Suprapubic skin (tissue), 4 donors: Measurements from ENCODE around the gene NTNG2. TPM values are rescaled to one million over a fixed set of nuclear protein-coding genes. Genes with fewer than 3 reads are reported as not detected.
A peak's percentile ranks its signal among the peaks of the same experiment; 100 is the strongest.

Experiments
- DNase-seq, 2 donors: peaks; one replicate each; pipeline ENCODE4 v3.0.0-alpha.2; 2019; ENCODE audit warnings: low spot score in 2 of 2
- H3K27ac ChIP-seq: fragments of 200-600 bp; sonication (generic); one replicate; pipeline ENCODE4 v1.5.1; 2019
- H3K27me3 ChIP-seq: fragments of 200-600 bp; sonication (generic); one replicate; pipeline ENCODE4 v1.5.1; 2019
- H3K36me3 ChIP-seq: fragments of 200-600 bp; sonication (generic); one replicate; pipeline ENCODE4 v1.5.1; 2019
- H3K4me1 ChIP-seq: fragments of 200-600 bp; sonication (generic); one replicate; pipeline ENCODE4 v1.5.1; 2019
- H3K4me3 ChIP-seq: fragments of 200-600 bp; sonication (generic); one replicate; pipeline ENCODE4 v1.5.1; 2019; ENCODE audit warnings: mild to moderate bottlenecking
- H3K9me3 ChIP-seq: fragments of 200-600 bp; sonication (generic); one replicate; pipeline ENCODE4 v1.5.1; 2019
- CTCF ChIP-seq, 2 donors: fragments of 200-600 bp in 1 of 2; fragments of 450-650 bp in 1 of 2; sonication (generic) in 1 of 2; IDR thresholded peaks; one replicate each; pipeline ENCODE4 v1.5.1; 2016 to 2019; ENCODE audit warnings: antibody characterized with exemption in 2 of 2, mild to moderate bottlenecking in 1 of 2, moderate library complexity in 1 of 2
- EP300 ChIP-seq: sonication (generic); formaldehyde crosslinking; IDR thresholded peaks from one replicate; pipeline ENCODE4 v1.6.1; 2017; ENCODE audit warnings: antibody characterized with exemption
- POLR2A ChIP-seq, 2 donors: fragments of 450-650 bp; IDR thresholded peaks; one replicate each; pipeline ENCODE4 v1.6.1; 2017; ENCODE audit warnings: antibody characterized with exemption in 2 of 2, mild to moderate bottlenecking in 2 of 2, moderate library complexity in 2 of 2
- POLR2AphosphoS5 ChIP-seq, 3 donors: sonication (generic); formaldehyde crosslinking; IDR thresholded peaks; one replicate each; pipeline ENCODE4 v1.6.1; 2017; ENCODE audit warnings: antibody characterized with exemption in 3 of 3
- WGBS: methylation state at CpG from one replicate; pipeline ENCODE4 v1.1.5; 2018; 5-methylcytosine and 5-hydroxymethylcytosine counted together
- total RNA-seq, 4 donors: library from RNA; depleted of rRNA; stranded (reverse); fragments of >200 nt; gene quantifications; one replicate each; pipeline ENCODE4 v1.1.0, GENCODE V29; 2016

The NTNG2 gene
- total RNA-seq, 4 donors from 2014 or later = 0.08 to 0.80 (median 0.37) TPM

GRCh38 chr9:132241840-132242620 lies 80.2 kb downstream of the NTNG2 start:
- DNase-seq = peak in 1 of 2 donors; percentile 79
- Histone ChIP-seq H3K9me3 (no peaks in the 10 kb centered on the region), H3K27ac (no peak overlapping the region), H3K27me3 (peaks cover 21% of the 10 kb centered on the region), H3K4me1 (peaks cover 32% of the 10 kb centered on the region), H3K4me3 (peak overlapping the region; percentile 75), H3K36me3 (no peaks in the 10 kb centered on the region)
- TF ChIP-seq EP300 (no peak), CTCF (IDR thresholded peaks at IDR 0.05) (no peak), POLR2AphosphoS5 (IDR thresholded peaks at IDR 0.05) (no peak), POLR2A (IDR thresholded peaks at IDR 0.05) (no peak)
- WGBS = 3% methylated on average over 33 of the region's 81 CpGs

- 27% methylated on average over 17 of the region's 18 CpGs for WGBS
- H3K9me3 ChIP-seq = no peaks in the 10 kb centered on the region
- no peaks in the 10 kb centered on the region for H3K36me3 ChIP-seq
- peaks cover 29% of the 10 kb centered on the region for H3K4me1 ChIP-seq
- peak in 1 of 2 donors; percentile 77 for DNase-seq
- no peak overlapping the region for H3K27ac ChIP-seq
- TF ChIP-seq POLR2AphosphoS5 (IDR thresholded peaks at IDR 0.05) = no peak
- no peak for TF ChIP-seq POLR2A (IDR thresholded peaks at IDR 0.05)
- no peak for TF ChIP-seq EP300
- no peak for TF ChIP-seq CTCF (IDR thresholded peaks at IDR 0.05)
- peak overlapping the region; percentile 75 for H3K4me3 ChIP-seq
- peaks cover 21% of the 10 kb centered on the region for H3K27me3 ChIP-seq
Measured at GRCh38 chr9:132242621-132243155, 80.8 kb downstream of the NTNG2 start.

- Histone ChIP-seq H3K27ac (no peak overlapping the region), H3K4me3 (no peak overlapping the region), H3K27me3 (peaks cover 26% of the 10 kb centered on the region), H3K9me3 (no peaks in the 10 kb centered on the region), H3K36me3 (no peaks in the 10 kb centered on the region), H3K4me1 (peaks cover 29% of the 10 kb centered on the region)
- TF ChIP-seq POLR2A (IDR thresholded peaks at IDR 0.05) = no peak
- no peak for TF ChIP-seq POLR2AphosphoS5 (IDR thresholded peaks at IDR 0.05)
- TF ChIP-seq EP300 = no peak
- TF ChIP-seq CTCF (IDR thresholded peaks at IDR 0.05) = no peak
- peak in 1 of 2 donors; percentile 79 for DNase-seq
- WGBS = 94% methylated on average over 16 of the region's 19 CpGs
Measured at GRCh38 chr9:132243156-132244074, 81.6 kb downstream of the NTNG2 start.

GRCh38 chr9:132244582-132245455 lies 83.0 kb downstream of the NTNG2 start:
- Histone ChIP-seq H3K9me3 (no peaks in the 10 kb centered on the region), H3K4me3 (no peak overlapping the region), H3K27ac (no peak overlapping the region), H3K36me3 (no peaks in the 10 kb centered on the region), H3K4me1 (peaks cover 29% of the 10 kb centered on the region), H3K27me3 (peaks cover 26% of the 10 kb centered on the region)
- 53% methylated on average over 6 of the region's 19 CpGs for WGBS
- peak in 1 of 2 donors; percentile 80 for DNase-seq
- no peak for TF ChIP-seq EP300
- no peak for TF ChIP-seq POLR2AphosphoS5 (IDR thresholded peaks at IDR 0.05)
- no peak for TF ChIP-seq CTCF (IDR thresholded peaks at IDR 0.05)
- TF ChIP-seq POLR2A (IDR thresholded peaks at IDR 0.05) = no peak
